Measurements from ENCODE around the gene NVL.

GRCh38 chr1:224253721-224254120, 76.3 kb downstream of the NVL start:
- no peak for TF ChIP-seq ZNF335 (tag by site-specific recombination; conservative IDR thresholded peaks at IDR 0.05)
- TF ChIP-seq, protein P1, sequence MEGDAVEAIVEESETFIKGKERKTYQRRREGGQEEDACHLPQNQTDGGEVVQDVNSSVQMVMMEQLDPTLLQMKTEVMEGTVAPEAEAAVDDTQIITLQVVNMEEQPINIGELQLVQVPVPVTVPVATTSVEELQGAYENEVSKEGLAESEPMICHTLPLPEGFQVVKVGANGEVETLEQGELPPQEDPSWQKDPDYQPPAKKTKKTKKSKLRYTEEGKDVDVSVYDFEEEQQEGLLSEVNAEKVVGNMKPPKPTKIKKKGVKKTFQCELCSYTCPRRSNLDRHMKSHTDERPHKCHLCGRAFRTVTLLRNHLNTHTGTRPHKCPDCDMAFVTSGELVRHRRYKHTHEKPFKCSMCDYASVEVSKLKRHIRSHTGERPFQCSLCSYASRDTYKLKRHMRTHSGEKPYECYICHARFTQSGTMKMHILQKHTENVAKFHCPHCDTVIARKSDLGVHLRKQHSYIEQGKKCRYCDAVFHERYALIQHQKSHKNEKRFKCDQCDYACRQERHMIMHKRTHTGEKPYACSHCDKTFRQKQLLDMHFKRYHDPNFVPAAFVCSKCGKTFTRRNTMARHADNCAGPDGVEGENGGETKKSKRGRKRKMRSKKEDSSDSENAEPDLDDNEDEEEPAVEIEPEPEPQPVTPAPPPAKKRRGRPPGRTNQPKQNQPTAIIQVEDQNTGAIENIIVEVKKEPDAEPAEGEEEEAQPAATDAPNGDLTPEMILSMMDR (tag by site-specific recombination; IDR thresholded peaks at IDR 0.05), result no peak

Measured in HEK293 (cell line).